NCI-H1417 (cell line): Measurements from ENCODE around the gene CASTOR1.

ENCODE experiments used
- DNase-seq, 3 experiments: peaks; one replicate each; lab custom pipeline; 2025; lab: John Stamatoyannopoulos, UW

CASTOR1 gene

DNA sequence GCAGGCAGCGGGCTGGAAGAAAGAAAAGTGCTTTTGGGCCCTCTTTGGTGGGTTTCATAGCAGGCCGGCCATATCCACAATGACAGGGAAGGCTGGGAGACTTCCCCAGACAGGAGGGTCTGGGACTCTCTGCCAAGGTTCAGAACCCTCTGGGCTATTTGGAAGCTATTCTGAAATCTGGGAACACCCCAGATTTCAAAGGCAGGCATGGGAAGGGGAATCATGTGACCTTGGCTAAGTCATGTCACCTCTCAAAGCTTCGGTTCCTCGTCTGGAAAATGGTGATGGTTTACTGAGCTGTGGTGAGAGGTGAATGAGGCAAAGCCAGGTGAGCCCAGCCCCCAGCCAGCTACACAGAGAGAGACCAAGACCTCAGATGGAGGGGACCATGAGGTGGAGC is 4.6 kb downstream of the CASTOR1 start:
- no peak for DNase-seq

DNA sequence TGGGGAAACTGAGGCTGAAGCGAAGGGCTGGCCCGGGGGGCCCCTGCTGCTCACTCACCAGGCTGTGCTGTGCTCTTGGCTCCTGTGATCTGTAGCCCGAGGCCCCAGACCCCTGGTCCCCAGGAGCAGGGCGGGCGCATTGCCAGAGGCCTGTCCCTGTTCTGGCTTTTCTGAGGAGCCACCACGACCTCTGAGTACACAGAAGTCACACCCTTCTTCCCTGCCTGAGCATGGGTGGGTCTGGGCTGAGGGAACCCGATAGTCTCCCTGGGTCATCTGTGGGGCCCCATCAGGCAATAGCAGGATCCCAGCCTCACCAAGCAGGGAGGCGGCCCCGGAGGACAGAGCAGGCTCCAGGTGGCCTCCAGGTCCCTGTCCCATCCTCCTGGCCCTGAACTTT is 5.1 kb downstream of the CASTOR1 start:
- no peak for DNase-seq

GRCh38 chr22:30283342-30283741 is 6.0 kb downstream of the CASTOR1 start:
- no peak for DNase-seq

DNA sequence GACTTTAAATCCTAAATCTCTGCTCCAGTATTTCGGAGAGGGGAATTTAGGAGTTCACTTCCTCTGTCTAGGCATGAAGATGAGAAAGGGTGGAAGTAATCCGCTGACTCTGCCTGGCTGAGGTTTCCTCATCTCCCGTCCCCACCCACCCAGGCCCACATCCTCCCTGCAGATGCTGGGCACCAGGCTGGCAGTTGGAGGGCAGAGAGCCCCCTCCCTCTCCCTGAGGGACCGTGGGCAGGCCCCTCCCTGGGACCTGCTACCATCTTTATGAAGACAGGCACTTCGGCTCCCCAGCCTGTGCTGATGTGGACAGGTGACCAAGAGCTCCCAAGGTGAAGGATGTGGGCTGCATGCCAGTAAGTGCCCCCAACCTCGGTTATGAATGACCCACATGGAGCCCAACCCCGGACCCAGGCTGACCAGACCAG is 6.7 kb downstream of the CASTOR1 start:
- DNase-seq, result no peak

DNA sequence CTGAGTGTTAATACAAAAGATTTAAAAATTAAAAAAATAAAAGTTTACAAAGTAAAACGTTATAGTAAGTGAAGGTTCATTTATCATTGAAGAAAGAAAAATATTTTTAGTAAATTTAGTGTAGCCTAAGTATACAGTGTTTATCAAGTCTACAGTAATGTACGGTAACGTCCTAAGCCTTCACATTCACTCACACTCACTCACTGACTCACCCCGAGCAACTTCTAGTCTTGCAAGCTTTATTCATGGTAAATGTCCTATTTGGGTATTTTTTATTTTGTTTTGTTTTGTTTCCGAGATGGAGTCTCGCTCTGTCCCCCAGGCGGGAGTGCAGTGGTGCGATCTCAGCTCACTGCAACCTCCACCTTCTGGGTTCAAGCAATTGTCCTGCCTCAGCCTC is 8.8 kb downstream of the CASTOR1 start:
- DNase-seq, result no peak

DNA sequence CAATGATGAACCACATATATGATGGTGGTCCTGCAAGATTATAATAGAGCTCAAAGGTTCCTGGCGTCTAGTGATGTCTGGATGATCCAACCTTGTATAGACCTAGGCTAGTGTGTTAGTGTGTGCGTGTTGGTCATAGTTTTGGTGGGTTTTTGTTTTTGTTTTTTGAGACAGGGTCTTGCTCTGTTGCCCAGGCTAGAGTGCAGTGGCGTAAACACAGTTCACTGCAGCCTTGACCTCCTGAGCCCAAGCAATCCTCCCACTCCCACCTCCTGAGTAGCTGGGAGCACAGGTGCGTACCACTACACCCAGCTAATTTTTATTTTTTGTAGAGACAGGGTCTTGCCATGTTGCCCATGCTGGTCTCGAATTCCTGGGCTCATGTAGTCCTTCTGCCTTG is 9.4 kb downstream of the CASTOR1 start:
- no peak for DNase-seq

DNA sequence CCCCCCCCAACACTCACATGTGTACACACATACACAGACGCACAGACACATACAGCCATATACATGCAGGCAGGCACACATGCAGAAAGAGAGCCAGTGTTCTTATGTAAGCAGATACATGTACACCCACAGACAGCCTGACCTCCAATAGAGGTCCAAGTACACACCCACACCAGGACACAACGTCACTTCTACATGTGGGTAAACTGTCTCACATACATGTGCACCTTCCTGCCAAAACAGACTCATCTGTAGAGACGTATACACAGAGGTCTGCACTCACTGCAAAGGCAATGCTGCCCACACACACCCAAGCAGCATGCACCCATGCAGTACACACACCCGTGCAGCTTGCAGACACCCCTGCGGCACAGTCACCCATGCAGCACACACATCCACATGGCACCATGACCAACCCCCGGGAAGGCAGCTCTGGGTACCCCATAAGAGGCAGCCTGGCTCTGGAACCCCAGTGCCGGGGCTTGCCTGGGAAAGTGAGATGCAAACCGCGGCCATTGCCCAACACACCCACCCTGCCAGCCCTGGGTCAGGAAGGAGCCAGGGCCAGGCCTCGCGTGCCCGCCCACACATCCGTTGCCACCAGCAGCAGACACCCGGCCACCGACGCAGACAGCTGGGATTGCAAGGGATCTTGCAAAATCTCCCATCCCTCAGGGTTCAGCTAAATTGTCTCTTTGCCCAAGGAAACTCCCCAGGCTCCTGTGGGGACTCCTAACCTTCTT is 10.1 kb downstream of the CASTOR1 start:
- DNase-seq, result no peak

- DNase-seq, result no peak
Measured at GRCh38 chr22:30277547-30278344, 11.6 kb downstream of the CASTOR1 start.

- no peak for DNase-seq
Measured at GRCh38 chr22:30276039-30276438, 13.3 kb downstream of the CASTOR1 start.

- DNase-seq, result no peak
Measured at GRCh38 chr22:30275625-30276024, 13.7 kb downstream of the CASTOR1 start.

DNA sequence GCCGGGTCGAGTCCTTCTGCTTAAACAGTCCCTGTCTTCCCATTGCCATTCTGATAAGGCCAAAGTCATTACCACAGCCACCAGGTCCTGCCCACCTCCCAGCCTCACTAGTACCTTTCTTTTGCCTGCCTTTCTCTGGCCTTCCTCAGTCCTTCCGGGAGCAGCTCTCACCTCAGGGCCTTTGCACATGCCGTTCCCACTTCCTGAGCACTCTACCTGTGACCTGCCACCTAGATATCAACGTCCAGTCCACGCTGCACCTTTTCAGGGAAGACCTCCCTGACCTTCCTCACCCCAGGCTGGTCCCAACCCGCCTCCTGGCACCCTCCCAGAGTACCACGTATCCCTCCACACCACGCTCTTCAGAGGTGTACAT is 14.9 kb downstream of the CASTOR1 start:
- DNase-seq, result no peak

DNA sequence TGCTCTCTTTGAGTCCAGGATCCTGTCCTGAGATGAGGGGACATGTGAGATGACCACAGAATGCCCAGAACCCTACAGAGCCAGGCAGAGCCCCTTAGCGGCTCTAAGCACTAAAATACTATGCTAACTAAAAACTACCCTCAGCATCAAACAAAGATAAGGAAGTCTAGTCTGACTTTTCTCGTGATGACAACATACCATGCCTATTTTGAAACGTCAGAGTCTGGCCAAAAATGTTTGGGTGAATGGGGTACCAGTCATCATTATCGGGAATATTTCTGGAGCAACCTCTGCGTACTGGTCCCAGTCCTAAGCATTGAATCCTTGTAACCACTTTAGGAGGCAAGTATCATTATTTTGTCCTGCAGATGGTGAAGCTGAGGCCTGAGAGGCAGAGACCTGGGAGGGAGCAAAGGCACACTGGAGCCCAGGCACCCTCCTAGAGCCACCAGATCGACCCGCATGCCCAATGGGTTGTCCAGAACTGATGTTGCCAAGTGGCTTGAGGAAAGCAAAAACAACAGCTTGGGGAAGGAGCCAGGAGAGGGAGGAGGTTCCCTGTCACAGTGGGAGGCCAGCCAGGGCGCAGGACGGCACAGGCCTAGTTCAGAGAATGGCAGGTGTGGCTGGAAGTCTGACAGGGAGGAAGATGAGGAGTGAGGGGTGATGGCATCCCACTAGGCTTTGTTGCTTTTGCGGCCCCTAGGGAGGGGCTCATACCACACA is 15.4 kb downstream of the CASTOR1 start:
- DNase-seq, result no peak

DNA sequence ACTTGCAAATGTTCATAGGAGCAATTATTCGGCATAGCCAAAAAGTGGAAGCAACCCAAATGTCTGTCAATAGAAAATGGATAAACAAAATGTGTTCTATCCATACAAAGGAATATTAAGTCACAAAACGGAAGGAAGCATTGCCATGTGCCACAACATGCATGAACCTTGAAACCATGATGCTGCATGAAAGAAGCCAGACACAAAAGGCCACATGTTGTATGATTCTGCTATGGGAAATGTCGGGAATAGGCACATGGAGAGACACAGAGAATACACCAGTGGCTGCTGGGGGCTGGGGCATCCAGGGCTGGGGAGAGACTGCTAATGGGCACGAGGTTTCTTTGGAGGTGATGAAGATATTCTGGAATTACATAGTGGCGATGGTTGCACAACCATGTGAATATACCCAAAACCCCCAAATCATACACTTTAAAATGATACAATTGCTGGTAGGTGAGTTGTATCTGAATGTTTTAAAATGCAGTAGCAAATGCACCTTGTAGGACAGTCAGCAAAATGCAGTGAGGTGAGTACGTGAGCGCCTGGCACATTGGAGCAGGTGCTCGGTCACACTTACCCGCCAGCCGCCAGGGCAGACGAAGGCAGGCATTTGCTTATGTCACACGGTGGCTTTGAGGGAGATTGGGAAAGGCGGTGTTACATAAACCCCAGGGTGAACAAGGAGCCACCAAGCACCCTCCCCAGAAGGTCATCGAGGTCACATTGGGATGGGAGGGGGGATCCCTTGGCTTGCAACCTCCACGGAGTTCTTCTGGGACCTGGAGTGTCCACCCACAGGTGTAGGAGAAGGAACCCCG is 16.3 kb downstream of the CASTOR1 start:
- DNase-seq, result no peak

- DNase-seq, result no peak
Measured at GRCh38 chr22:30270832-30271231, 18.5 kb downstream of the CASTOR1 start.

- no peak for DNase-seq
Measured at GRCh38 chr22:30268331-30268730, 21.0 kb downstream of the CASTOR1 start.

DNA sequence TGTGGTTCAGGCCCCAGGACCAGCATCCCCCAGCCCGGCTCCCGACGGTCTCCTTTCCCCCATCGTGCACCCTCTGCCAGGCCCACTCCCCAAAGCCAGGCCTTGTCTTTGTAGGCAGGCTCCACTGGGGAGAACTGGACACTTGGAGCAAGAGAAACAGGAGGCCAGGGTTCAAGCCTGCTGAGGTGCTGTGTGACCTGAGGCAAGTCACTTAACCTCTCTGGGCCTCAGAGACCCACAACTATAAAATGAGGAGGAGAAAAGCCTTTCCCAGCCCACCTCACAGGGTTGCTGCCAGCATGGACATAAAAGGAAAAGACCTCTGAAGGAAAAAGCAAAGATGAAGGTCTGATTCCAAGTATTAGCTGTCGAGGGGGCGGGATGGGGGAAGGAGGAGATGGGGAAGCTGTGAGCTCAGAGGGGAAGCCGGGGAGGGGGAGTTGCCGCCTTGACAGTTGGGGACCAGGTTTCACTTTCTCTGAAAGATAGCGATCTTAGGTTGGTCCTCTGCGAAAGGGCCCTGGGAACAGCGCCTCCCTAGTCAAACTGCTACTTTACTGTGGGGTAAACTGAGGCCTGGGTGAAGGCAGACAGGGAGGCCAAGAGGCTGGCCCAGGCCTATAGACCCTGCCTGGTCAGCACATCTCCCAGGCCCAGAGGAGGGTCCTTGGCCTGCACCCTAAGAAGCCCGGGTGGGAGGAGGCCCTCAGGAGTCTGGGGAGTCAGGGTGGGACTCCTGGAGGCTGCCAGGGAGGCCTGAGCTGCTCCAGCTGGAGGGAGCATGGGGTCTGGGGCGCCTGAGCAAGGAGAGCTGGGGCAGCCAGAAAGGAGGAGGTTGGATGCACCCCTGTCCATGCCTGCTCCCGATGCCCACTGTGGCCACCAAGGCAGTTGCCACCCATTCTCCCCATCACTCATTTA is 21.7 kb downstream of the CASTOR1 start:
- no peak for DNase-seq

GRCh38 chr22:30266445-30267381 is 22.6 kb downstream of the CASTOR1 start, which contains the start of gene OSM:
Gene OSM (minus strand): TSS chr22:30266851. CDS start chr22:30266799, 52 bp downstream.
- DNase-seq, result no peak

GRCh38 chr22:30265823-30266444 is 23.4 kb downstream of the CASTOR1 start:
- DNase-seq, result no peak

GRCh38 chr22:30265131-30265720 is 24.1 kb downstream of the CASTOR1 start:
- no peak for DNase-seq
